LoVo (cell line): ENCODE results near the gene TGFB2.
A peak's percentile ranks its signal among the peaks of the same experiment; 100 is the strongest.

Experiments used
- DNase-seq: peaks from one replicate; pipeline ENCODE4 v3.0.0-alpha.2; 2016; ENCODE audit warnings: low spot score

Gene TGFB2

DNA sequence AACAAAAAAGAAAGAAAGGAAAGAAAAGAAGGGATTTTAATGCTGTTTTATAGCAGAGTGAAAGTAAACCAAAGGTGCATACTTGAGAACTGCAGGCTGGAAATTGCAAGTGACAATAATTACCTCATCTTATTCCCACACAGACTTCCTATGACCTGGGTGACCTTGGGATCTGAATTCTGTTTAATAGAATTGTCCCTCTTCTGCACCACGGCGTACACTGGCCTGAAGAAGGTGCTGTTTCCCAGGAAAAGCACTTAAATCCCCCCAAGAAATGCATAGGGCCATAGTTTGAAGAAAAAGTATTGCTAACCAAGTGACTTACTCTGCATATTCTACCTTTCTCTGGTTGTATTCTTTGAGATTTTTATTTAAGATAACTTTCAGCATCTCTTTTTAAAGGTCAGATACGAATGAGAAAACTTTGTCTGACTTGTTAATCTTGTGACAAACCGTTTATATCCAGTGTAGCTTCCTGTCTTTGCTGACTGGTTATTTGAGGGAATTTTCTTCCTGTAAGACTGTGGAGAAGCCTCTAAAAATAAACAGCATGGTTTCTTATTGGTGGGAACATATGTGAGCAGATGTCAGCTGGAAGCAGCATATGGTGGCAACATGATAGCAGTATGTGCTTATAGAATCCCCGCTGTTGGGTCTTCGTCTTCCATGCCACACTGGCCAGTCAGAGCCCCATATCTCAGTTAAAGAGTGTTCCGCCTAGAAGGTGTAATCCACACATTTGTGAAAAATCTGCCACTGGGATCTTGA, 16.3 kb downstream of the TGFB2 start:
- DNase-seq: no peak

DNA sequence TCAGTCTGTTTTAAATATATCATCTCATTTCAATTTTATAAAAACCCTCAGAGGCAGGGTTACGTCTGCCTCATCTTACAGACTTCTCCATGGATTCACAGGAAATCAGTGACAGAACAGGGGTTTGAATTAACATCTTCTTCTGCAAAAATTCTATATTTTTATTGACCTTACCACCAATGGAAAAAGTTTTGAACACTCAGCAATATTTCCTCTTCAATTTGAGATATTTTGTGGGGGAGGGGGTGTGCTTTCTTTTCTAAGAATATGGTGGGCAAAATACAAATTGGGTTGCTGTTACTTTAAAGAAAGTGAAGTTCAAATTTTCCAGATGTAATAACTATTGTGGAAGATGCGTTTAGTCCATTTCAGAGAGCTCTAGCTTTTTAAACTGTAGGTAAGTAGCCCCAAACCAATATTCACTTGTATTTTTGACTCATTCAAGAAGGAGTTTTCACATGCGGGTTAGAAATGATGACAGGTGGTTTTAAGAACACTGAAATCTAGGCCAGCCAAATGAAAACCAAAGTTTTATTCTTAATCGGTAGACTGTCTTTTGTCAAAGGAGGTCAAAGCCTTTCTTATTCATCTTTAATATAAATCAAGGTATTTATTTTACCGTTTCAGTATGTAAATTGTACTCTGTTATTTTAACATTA, 17.4 kb downstream of the TGFB2 start:
- no peak for DNase-seq

DNA sequence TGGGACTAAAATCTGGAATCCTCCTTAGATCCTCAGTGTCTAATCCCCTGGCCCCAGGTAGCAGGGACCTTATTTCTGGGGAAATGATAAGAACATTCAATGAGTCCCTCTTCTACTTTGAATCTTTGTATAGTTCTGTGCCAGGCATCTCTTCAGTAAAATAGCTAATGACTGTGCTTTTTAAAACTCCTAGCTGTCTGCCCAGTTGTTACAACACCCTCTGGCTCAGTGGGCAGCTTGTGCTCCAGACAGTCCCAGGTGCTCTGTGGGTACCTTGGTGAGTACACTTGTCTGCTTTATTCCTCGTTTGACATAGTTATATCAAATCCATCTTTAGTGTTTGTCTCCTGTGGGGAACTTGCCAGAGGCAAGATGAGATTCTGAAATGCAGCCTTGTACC, 18.0 kb downstream of the TGFB2 start:
- DNase-seq: no peak

DNA sequence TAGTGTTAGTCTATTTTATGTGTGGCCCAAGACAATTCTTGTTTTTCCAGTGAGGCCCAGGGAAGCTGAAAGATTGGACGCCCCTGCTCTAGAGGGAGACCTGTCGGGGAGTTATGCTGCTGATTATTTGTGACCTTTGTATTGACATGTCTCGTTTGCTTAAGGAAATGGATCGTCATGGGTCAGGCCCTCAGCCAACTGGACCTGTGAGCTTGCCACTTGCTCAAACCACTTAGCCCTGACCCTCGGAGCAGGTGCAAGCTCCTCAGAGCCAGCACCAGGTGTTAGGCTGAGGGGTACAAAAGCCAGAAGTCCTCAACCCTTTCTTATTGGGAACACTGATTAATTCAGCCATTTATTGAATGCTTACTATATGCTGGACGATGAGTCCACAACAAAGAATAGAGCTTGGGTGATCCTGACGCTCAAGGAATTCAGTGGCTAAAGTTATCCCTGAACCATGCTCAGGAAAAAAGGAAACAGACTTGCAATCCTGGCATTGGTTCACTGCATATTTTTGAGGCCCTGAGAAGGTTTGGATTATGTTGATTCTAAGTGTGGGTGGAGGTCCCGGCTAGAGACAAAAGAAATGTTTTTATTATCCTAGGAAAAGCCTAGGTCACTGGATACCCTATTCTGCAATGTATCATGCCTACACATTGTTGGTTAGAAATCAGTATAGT, 19.0 kb downstream of the TGFB2 start:
- DNase-seq: no peak

DNA sequence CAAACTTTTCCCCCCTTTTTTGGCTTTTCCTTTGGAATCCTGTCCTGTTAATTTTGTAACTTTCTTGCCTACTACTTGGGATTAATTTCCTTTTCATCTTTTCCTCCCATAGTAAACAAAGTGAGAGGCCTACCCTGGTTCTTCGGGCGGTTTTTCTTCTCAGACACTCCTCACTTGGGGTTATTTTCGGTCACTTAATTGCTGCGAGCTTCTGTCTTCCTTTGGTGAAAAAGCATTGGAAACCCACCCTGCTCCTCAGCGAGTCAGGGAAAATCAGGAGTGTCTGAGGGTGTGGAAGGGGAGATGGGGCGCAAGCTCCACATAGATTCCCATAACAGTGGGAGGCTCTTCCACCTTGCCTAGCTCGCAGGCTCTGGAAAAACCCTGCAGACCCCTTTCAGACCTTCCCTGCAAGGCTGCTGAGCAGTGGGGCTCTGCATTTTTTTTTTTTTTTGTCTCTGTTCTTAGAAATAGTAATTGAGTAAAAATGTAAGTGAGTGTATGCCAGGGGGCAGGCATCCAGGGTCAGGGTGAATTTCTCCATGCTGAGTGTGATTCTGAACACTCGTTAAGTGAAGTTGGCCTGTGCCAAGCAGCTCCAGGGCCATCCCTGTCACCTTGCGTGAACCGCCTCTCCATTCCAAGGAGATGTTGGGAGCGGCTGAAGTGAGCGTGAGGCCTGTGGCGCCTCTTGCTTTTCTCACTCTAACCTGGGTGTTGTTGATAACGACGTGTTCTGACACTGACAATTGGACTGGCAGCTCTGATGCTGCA, 20.3 kb downstream of the TGFB2 start:
- no peak for DNase-seq

DNA sequence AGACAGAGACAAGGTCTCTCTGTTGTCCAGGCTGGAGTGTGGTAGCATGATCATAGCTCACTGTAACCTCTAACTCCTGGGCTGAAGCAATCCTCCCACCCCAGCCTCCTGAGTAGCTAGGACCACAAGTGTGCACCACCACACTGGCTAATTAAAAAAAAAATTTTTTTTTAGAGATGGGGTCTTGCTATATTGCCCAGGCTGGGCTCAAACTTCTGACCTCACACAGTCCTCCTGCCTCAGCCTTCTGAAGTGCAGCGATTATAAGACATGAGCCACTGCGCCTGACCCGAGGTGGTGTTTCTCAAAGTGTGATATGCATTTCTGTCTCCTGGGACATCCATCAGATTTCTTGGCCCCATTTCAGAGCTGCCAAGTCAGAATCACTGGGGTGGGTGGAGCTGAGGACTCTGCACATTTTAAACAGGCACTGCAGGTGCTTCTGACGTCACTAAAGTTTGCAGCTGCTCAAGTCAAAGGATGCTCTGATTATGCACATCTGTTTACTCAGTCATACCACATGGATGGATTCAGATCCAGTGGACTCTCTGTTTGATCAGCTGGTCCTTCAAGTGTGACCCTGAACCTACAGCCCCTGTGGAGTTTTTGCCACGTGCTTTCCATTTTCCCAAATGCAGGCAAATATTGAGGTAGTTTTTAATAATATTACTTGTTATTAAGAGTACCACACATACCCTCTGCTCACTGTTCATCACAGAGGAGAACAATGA, 21.4 kb downstream of the TGFB2 start:
- DNase-seq: no peak

DNA sequence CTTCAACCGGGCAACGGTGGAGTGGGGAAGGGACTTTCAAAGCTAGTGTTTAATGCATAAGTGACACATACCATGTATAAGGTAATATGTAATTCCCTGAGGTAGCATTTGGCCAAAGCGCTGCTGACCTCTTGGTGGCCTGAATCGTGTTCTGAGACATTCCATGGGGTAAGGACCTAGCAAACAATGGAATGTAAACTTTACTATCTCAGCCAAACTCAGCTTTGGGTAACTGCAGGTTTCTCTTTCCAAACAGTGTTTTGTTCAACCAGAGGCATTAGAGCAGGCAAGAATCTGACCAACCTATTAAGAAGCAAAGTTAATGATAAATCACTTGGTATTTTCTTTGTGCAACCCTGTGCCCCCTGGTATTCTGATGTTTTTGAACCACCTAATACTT, 22.0 kb downstream of the TGFB2 start:
- DNase-seq: no peak

DNA sequence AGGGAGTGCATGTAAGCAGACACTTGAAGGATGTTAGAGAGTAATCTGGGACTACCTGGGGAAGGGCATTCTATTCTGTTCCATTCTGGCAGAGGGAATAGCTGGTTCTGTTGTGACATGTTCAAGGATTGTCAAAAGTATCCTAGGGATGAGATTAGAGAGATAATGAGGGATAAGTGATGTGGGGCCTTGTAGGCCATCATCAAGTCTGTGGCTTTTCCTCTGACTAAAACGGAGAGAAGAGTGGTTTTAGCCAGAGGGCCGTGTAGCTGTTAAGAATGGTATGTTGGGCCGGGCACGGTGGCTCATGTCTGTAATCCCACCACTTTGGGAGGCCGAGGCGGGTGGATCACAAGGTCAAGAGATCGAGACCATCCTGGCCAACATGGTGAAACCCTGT, 23.6 kb downstream of the TGFB2 start:
- DNase-seq: no peak

DNA sequence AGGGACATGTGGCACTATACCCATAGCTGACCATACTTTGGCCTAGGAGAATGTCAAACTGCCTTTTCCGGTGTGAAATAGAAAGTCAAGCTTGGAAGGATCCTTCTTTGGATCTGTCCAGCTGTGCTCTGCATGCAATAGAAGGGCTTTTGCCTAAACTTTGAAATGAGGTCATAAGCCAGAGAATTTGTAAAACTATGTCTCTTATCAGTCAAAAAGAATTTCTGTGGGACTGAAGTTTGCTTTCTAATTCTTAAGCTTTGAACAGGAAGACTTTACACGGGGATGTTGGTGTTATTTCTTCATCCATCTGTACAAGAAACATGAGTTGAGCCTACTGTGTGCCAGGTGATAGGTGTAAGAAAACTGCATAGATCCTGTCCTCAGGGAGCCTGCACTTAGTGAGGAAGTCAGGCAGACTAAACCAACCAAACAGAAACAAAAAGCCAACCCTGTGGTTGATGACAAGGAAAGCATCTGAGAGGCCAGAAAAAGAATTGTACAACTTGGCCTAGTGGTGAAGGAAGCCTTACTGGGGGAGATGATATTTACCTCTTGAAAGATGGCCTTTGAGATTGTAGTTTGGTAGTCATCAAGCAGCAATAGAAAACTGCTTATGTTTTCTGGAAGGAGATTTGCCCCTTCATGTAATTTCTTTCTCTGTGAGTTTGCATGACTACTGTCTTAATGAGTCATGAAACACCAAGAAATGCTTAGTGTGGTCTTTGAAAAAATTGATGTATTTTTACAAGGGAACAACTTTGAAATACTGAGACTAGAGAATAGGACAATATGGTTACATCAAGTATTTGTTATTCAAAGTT, 24.8 kb downstream of the TGFB2 start:
- DNase-seq: no peak

DNA sequence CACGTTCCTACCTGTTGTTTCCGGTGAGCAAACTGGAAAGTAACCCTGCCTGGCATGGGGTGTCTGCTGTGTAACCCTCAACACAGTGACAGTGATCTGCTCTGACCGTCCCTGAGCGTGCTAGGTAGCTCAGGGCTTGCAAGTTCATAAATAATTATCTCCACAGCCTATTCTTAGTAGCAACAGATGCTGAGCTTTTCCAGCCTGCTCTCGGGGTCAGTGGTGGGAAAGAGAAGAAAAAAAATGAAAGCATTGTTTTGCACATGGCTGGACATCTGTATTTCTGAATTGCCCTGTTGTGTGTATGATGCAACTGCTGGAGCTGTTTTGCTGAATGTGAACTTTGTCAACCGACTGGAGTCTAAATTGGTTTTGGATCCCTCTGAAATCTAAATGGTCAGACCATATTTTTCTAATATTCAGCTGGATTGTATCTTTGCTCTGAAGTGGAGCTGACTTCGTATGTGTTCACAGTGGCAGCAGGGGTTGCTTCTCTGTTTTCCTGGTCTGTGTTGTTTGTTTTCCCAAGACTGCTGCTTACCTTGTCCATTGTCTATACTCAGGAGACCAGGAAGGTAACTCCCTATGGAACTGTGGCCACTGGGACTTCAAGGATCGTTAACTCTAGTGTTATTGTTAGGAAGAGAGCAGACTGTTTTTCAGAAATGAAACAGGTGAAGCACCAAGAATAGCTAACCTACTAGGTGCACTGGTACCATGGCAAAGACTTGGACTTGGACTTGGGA, 27.0 kb downstream of the TGFB2 start:
- no peak for DNase-seq

DNA sequence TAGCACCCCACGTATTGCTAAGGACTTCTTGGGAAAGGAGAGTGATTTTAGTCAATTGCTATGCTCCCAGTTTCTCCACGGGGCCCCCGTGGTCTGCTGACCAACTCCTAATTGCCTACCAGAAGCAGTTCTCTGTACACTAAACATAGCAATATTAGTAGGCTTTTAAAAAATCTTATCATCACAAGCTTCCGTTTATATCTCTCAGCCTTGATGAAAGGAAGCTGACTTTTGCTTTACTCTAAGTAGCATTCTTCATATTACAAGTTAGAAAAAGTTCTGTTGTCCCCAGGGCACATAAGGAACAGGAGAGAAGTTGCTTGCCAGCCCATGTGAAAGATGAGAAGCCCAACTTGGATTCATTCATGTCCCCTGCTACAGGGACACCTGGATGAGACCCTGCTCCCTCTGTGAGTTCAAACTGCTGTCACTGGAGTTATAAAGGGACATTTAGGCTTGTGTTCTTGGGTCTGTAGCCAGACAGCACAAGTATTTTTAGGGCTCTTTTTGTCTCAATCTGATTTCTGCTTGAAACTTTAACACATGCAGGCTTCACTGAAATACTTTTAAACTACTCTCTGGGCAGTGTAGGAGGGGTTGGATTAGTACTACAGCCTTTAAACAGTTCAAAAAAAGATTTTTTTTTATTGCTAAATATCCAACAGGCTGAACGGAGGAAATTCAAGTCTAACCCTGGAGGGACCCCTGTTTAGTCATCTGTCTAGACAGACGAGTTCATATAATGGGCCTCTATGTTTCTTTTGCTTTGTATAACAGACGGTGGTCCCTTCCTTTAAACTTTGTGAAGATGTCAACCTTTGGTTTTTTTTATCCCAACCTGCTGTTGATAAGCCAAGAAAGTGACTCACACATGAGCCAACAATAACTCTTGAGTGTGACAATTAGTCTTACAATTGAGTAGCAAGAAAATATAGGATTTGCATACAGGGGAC, 29.5 kb downstream of the TGFB2 start:
- peak; percentile 33 for DNase-seq

DNA sequence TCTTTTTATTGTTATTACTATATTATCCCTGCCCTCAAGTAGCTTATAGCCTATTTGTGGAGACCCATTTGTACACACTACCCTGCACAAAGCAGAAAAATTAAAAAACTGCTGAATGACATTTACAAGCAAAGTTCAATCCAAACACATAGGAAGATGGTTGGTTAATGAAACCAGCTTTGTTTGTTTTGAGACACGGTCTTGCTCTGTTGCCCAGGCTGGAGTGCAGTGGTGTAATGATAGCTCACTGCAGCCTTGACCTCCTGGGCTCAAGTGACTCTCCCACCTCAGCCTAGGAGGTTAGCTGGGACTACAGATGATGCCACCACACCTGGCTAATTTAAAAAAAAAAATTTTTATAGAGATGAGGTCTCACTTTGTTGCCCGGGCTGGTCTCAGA, 31.6 kb downstream of the TGFB2 start:
- no peak for DNase-seq

DNA sequence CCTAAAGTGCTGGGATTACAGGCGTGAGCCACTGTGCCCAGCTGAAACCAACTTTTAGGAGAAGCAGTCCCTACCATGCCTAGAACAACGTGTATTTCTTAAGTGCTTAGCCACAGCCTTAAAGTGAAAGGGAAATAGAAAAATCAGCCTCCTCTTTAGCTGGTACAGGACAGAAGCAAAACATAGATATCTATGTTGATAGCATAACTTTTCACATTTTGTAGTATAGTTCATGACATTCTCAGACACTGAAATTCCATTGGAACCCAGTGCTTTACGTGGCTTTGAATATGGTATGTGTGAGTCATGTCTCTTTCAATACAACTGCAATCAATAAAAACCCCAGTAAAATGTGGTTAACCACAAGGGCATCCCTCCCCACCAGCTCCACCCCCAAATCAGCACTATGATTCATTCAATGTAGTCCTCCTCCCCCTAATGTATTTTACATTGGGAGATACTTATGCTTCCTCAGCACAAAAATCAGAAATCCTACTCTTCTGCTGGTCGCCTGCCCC, 32.1 kb downstream of the TGFB2 start:
- DNase-seq: peak; percentile 88

DNA sequence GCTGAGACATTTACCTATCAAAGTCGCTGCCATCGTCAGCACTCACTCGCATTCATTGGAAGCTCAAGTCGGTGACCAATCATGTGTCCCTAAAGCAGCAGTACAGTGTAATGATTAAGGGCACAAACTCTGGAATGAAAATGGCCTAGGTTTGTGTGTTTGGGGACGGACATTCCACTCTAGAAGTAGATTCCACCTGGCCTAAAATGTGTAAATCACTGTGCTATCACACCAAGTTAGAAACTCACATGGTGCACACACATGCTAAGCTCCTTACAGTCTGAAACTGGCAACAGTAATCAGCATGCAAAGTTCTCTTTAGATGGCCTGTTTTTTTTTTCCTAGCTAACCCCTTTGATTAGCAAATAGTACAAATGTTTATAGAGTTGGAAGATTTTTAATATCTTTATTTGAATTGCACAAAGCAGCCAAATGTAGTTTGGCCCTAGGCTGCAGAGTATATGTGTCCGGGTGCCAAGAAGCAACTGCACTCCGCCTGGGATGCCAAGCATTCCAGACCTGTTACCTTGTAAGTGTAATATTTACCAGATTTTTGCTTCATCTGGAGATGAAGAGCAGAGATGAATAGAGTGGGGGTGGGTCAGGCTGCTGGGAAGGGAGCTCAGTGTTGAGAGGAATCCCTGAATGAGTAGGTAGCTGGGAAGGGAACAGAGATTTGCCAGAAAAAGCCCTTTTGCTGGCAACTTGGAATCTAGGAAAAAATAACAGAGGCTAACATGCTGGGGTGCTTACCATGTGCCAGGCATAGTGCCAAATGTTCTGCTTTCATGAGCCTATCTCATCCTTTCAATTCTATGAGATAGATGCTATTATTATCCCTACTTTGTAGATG, 35.2 kb downstream of the TGFB2 start:
- DNase-seq: peak; percentile 60

DNA sequence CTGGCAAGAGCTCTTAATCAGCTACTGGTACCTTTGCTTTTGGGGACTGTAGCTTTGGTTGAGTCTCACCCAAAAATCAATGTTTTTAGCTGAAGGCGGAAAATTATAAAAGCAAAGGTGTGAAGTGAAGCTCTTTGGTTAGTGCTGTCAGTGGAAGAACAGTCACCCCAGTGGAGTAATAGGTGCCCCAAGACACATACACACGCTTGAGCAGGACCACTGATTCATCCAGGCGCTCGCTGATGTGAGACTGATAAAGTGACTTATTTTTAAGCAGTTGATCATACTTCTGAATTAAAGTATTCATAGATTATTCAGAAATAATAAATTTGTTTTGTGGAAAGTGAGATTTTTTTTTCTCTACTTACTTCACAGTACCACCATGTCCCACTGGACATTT, 37.1 kb downstream of the TGFB2 start:
- no peak for DNase-seq

DNA sequence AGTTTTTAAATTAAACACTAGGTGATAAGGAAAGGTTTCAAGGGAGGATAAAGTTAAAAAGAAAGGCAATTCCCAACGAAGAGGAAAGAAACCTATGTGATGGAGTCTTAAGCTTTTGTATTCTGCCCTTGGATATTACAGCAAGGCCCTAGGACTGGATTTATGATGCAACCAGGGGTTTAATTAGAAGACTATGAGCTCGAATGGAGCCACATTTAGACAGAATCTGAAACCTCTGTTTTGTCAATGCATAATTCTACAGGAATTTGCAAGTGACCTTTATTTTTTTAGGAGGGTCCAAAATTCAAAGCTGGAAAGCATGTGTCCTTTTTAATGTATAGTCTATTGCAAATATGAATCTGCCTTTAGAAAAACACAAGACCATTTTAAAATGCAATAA, 37.9 kb downstream of the TGFB2 start:
- DNase-seq: no peak

DNA sequence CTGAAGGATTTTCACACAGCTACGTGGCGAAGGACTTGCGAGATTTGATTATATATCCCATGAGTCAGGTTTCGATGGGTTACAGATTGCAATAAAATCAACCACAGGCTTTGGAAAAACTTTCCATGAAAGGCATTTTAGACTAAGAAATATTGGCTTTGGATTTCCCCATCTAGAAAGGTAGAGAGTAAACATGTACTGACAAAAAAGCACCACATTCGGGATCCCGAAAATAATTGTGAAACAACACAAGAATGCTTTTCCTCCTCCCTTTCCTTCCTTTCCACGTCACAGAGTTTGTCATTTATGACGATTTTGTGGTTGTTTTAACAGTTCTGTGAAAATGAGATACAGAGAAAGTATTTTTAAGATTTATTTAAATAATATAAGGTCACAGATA, 38.5 kb downstream of the TGFB2 start:
- no peak for DNase-seq

DNA sequence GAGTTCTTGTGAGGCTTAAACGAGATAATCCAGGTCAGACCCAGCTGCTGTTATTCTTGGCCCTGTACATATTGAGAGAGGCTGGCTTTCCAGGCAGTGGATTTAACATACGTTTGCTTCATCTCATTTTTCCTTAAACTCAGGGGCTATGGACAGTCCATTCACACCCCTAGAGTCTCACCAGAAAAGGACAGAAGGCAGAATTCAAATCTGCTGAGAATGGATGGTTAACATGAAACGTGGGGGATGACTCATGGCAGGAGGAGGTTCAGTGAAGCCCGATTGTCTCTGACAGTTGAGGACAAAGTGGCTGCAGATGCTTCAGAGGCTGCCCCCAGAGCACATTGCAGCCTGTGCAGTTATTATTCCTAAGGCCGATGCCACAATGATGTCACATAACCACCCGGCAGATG, 39.5 kb downstream of the TGFB2 start:
- no peak for DNase-seq
